ENCODE measurements around the gene ZNHIT1. TPM values are rescaled to one million over a fixed set of nuclear protein-coding genes. Genes with fewer than 3 reads are reported as not detected.

Gene ZNHIT1
- total and polyA plus RNA-seq, 2 of the 8 experiments (the other 6 are each of a cell fraction or from before 2014, with no cell fraction given) = 38.2 to 61.7 TPM

- TF ChIP-seq CHD7 (IDR thresholded peaks at IDR 0.05; ENCODE audit: insufficient replicate concordance, low read length) = no peak
- no peak for TF ChIP-seq CTCF (IDR thresholded peaks at IDR 0.05; ENCODE audit: control extremely low read depth in 1 of 3, insufficient read depth in 1 of 3, low read depth in 1 of 3, low read length in 3 of 3)
- TF ChIP-seq E2F6 (IDR thresholded peaks at IDR 0.05) = no peak
- no peak for TF ChIP-seq ATF2 (IDR thresholded peaks at IDR 0.05; ENCODE audit: low read length)
- TF ChIP-seq GABPA (IDR thresholded peaks at IDR 0.05; ENCODE audit: borderline replicate concordance, insufficient read depth, low read length) = no peak
These were observed 4.4 kb downstream of the ZNHIT1 start (continued) for GRCh38 chr7:101222275-101222830.
